ENCODE measurements around the gene HOPX. TPM values are rescaled to one million over a fixed set of nuclear protein-coding genes. Genes with fewer than 3 reads are reported as not detected.
"Not testable (repeated sequence)": the region's sequence is repeated elsewhere in the genome, so short reads cannot be mapped to it uniquely, and the experiment has no call there.

Gene HOPX
- total RNA-seq, 2 donors from 2014 or later = 1.6 TPM; not detected in 1

- H3K36me3 ChIP-seq (replicated peaks in 1 of 2; ENCODE audit: insufficient read depth in 1 of 2, low read depth in 2 of 2) = no peaks in the 10 kb centered on the region
- WGBS, 2 donors = 77 to 81% methylated on average over 4 of the region's 4 CpGs
- no peak overlapping the region for H3K27ac ChIP-seq
- DNase-seq = no peak
- no peak overlapping the region for H3K4me3 ChIP-seq
- no peaks in the 10 kb centered on the region for H3K4me1 ChIP-seq
- intact Hi-C loops (cut with DNase I) = no loop called here
- no peak for ATAC-seq
- TF ChIP-seq CTCF (IDR thresholded peaks at IDR 0.05) (no peak), POLR2A (IDR thresholded peaks at IDR 0.05) (no peak)
- H3K27me3 ChIP-seq = no peaks in the 10 kb centered on the region
- no peaks in the 10 kb centered on the region for H3K9me3 ChIP-seq
Measured at GRCh38 chr4:56668267-56668666, 12.8 kb downstream of the HOPX start.

- H3K27me3 ChIP-seq; H3K4me3 ChIP-seq; H3K9me3 ChIP-seq; H3K36me3 ChIP-seq (replicated peaks in 1 of 2; ENCODE audit: insufficient read depth in 1 of 2, low read depth in 2 of 2); ATAC-seq; H3K27ac ChIP-seq; intact Hi-C loops (cut with DNase I); DNase-seq; H3K4me1 ChIP-seq: not testable (repeated sequence)
- WGBS, 2 donors = 8 to 18% methylated on average over 1 of the region's 1 CpG
Measured at GRCh38 chr4:56667396-56667795, 13.7 kb downstream of the HOPX start.

- Histone ChIP-seq H3K27me3 (no peaks in the 10 kb centered on the region), H3K4me3 (no peak overlapping the region), H3K9me3 (no peaks in the 10 kb centered on the region), H3K36me3 (replicated peaks in 1 of 2; ENCODE audit: insufficient read depth in 1 of 2, low read depth in 2 of 2) (no peaks in the 10 kb centered on the region), H3K27ac (no peak overlapping the region), H3K4me1 (no peaks in the 10 kb centered on the region)
- DNase-seq = no peak
- ATAC-seq = no peak
- intact Hi-C loops (cut with DNase I) = no loop called here
- TF ChIP-seq CTCF (IDR thresholded peaks at IDR 0.05) (no peak), POLR2A (IDR thresholded peaks at IDR 0.05) (no peak)
- WGBS, 2 donors = 36 to 52% methylated on average over 2 of the region's 2 CpGs
Measured at GRCh38 chr4:56666279-56666678, 14.8 kb downstream of the HOPX start.

GRCh38 chr4:56665781-56666180 lies 15.3 kb downstream of the HOPX start:
- Histone ChIP-seq H3K9me3 (no peaks in the 10 kb centered on the region), H3K27me3 (no peaks in the 10 kb centered on the region), H3K27ac (no peak overlapping the region), H3K36me3 (replicated peaks in 1 of 2; ENCODE audit: insufficient read depth in 1 of 2, low read depth in 2 of 2) (no peaks in the 10 kb centered on the region), H3K4me3 (no peak overlapping the region), H3K4me1 (no peaks in the 10 kb centered on the region)
- ATAC-seq = no peak
- intact Hi-C loops (cut with DNase I) = no loop called here
- no peak for DNase-seq
- TF ChIP-seq POLR2A (IDR thresholded peaks at IDR 0.05) (no peak), CTCF (IDR thresholded peaks at IDR 0.05) (no peak)
- WGBS, 2 donors = 53 to 62% methylated on average over 5 of the region's 5 CpGs

GRCh38 chr4:56662782-56663468 lies 18.2 kb downstream of the HOPX start:
- Histone ChIP-seq H3K36me3 (replicated peaks in 1 of 2; ENCODE audit: insufficient read depth in 1 of 2, low read depth in 2 of 2) (no peaks in the 10 kb centered on the region), H3K4me1 (no peaks in the 10 kb centered on the region), H3K9me3 (no peaks in the 10 kb centered on the region), H3K27me3 (no peaks in the 10 kb centered on the region), H3K27ac (no peak overlapping the region), H3K4me3 (no peak overlapping the region)
- ATAC-seq (no peak), DNase-seq (no peak)
- no peak for TF ChIP-seq POLR2A (IDR thresholded peaks at IDR 0.05)
- intact Hi-C loops (cut with DNase I) = no loop called here
- 52 to 57% methylated on average over 3 of the region's 3 CpGs for WGBS, 2 donors

- intact Hi-C loops (cut with DNase I) = no loop called here
- Histone ChIP-seq H3K9me3 (no peaks in the 10 kb centered on the region), H3K4me1 (peaks cover 15% of the 10 kb centered on the region), H3K27me3 (peaks cover 0 to 5% of the 10 kb centered on the region in 2 donors), H3K4me3 (no peak overlapping the region), H3K36me3 (replicated peaks in 1 of 2; ENCODE audit: insufficient read depth in 1 of 2, low read depth in 2 of 2) (no peaks in the 10 kb centered on the region), H3K27ac (no peak overlapping the region)
- WGBS, 2 donors = 71 to 82% methylated on average over 1 of the region's 1 CpG
- DNase-seq = no peak
- no peak for TF ChIP-seq POLR2A (IDR thresholded peaks at IDR 0.05)
- no peak for TF ChIP-seq CTCF (IDR thresholded peaks at IDR 0.05)
- ATAC-seq = no peak
Measured at GRCh38 chr4:56659946-56660345, 21.1 kb downstream of the HOPX start.
